HepG2 (cell line): ENCODE data around the gene CACNA1G. TPM values are rescaled to one million over a fixed set of nuclear protein-coding genes. Genes with fewer than 3 reads are reported as not detected.

Experiments used
- HNRNPLL ChIP-seq: fragments of 200-400 bp; formaldehyde crosslinking; IDR thresholded peaks from 2 replicates; pipeline ENCODE4 v1.6.1; 2017; ENCODE audit warnings: mild to moderate bottlenecking, low read depth, low read length; ENCODE audit not compliant: poor library complexity, severe bottlenecking
- KLF16 ChIP-seq, 2 experiments: sonication (generic) in 1 of 2; formaldehyde crosslinking in 1 of 2; IDR thresholded peaks; 2 replicates each; pipeline versions ENCODE4 v1.6.1 to v1.8.0; 2016 to 2023; ENCODE audit warnings: missing genetic modification reagents in 2 of 2, missing compliant biosample characterization in 1 of 2
- NCOA2 ChIP-seq: sonication (generic); formaldehyde crosslinking; IDR thresholded peaks from 2 replicates; pipeline ENCODE4 v1.8.0; 2022; ENCODE audit warnings: inconsistent platforms
- PHF5A ChIP-seq: IDR thresholded peaks from one replicate; pipeline ENCODE4 v1.6.1; 2018; ENCODE audit warnings: low read depth, missing genetic modification reagents; ENCODE audit not compliant: unreplicated experiment
- SALL1 ChIP-seq: sonication (generic); formaldehyde crosslinking; IDR thresholded peaks from 2 replicates; pipeline ENCODE4 v1.8.0; 2022; ENCODE audit warnings: mild to moderate bottlenecking, missing genetic modification reagents
- U2AF1 ChIP-seq: fragments of 200-400 bp; formaldehyde crosslinking; optimal IDR thresholded peaks from 2 replicates; pipeline ENCODE3; 2017; ENCODE audit warnings: mild to moderate bottlenecking, low read depth, low read length
- ZBTB40 ChIP-seq, 2 experiments: fragments of 450-650 bp in 1 of 2; sonication (generic) in 1 of 2; formaldehyde crosslinking in 1 of 2; IDR thresholded peaks; 2 replicates each; pipeline versions ENCODE4 v1.6.1 to v1.8.0; 2016 to 2022; ENCODE audit warnings: antibody characterized with exemption in 1 of 2, mild to moderate bottlenecking in 1 of 2, missing genetic modification reagents in 1 of 2
- ZGPAT ChIP-seq: IDR thresholded peaks from 2 replicates; pipeline ENCODE4 v1.6.1; 2016; ENCODE audit warnings: mild to moderate bottlenecking
- ZNF335 ChIP-seq: sonication (generic); formaldehyde crosslinking; IDR thresholded peaks from 2 replicates; pipeline ENCODE4 v1.4.0; 2020; ENCODE audit warnings: missing genetic modification reagents
- ZNF501 ChIP-seq: sonication (generic); formaldehyde crosslinking; IDR thresholded peaks from 2 replicates; pipeline ENCODE4 v1.5.1; 2020; ENCODE audit warnings: mild to moderate bottlenecking, moderate library complexity, missing genetic modification reagents
- ZNF567 ChIP-seq: sonication (generic); formaldehyde crosslinking; IDR thresholded peaks from 2 replicates; pipeline ENCODE4 v1.8.1; 2023; ENCODE audit warnings: mild to moderate bottlenecking, missing genetic modification reagents, borderline replicate concordance
- ZNF687 ChIP-seq: sonication (generic); formaldehyde crosslinking; IDR thresholded peaks from 2 replicates; pipeline ENCODE4 v1.5.1; 2020; ENCODE audit warnings: mild to moderate bottlenecking, missing genetic modification reagents, moderate library complexity
- ZNF780A ChIP-seq: sonication (generic); formaldehyde crosslinking; IDR thresholded peaks from 2 replicates; pipeline ENCODE4 v1.8.0; 2022; ENCODE audit warnings: mild to moderate bottlenecking, missing genetic modification reagents, moderate library complexity
- polyA plus RNA-seq, 8 experiments: library from polyadenylated mRNA; depleted of rRNA in 3 of 8; stranded (reverse) in 7 of 8; unstranded in 1 of 8; fragments of >200 nt; fragmentation: Illumina TruSeq in 4 of 8; extraction: Trizol in 4 of 8; gene quantifications; 2 replicates each; pipeline versions ENCODE4 v1.2.1 to v1.2.3, GENCODE V29; 2011 to 2016; ENCODE audit warnings: low read depth in 4 of 8, missing spikeins in 1 of 8, mixed read lengths in 1 of 8; ENCODE audit not compliant: insufficient read depth in 1 of 8
- total RNA-seq, 5 experiments: library from RNA; depleted of rRNA; stranded (reverse); fragments of >200 nt; fragmentation: Illumina TruSeq; extraction: Trizol; gene quantifications; 2 replicates each; pipeline ENCODE4 v1.2.3, GENCODE V29; 2016; ENCODE audit warnings: low read depth in 1 of 5

CACNA1G gene
- total and polyA plus RNA-seq, 2 of the 13 experiments (the other 11 are each of a cell fraction or from before 2014, with no cell fraction given): 0.02 TPM; not detected in 1

- no peak for TF ChIP-seq ZBTB40 (IDR thresholded peaks at IDR 0.05)
- TF ChIP-seq ZBTB40 (CRISPR knock-in tag; IDR thresholded peaks at IDR 0.05): 0 out of 2 replicates have a peak, but pooled peaks have one; percentile 26
- TF ChIP-seq HNRNPLL: peak; percentile 19
- peak; percentile 69 for TF ChIP-seq ZGPAT (CRISPR knock-in tag)
- TF ChIP-seq ZNF780A (CRISPR knock-in tag): no peak
- TF ChIP-seq KLF16 (CRISPR knock-in tag; IDR thresholded peaks at IDR 0.05): peak in 1 of 2 experiments; percentile 67; a peak in 1 of 4 replicates
- no peak for TF ChIP-seq PHF5A (CRISPR knock-in tag)
- TF ChIP-seq ZNF567: no peak
- TF ChIP-seq NCOA2: 0 out of 2 replicates have a peak, but pooled peaks have one; percentile 43
- TF ChIP-seq ZNF687 (CRISPR knock-in tag): peak; percentile 81
- peak; percentile 85 for TF ChIP-seq ZNF501 (CRISPR knock-in tag)
- TF ChIP-seq ZNF335: no peak; the same call in 1 of the 2 replicates
- peak; percentile 82 for TF ChIP-seq SALL1
- TF ChIP-seq U2AF1: no peak
Observed at GRCh38 chr17:50630524-50631194, 70.1 kb downstream of the CACNA1G start (continued).
